Stimulated activated CD4-positive, alpha-beta T cell treated with anti-CD3 and anti-CD28 coated beads, Interleukin-1b, Interleukin-23, amount 100 ng/mL, for 1 hour (primary cell): ENCODE measurements around the gene PRKG1.

Source experiments
- DNase-seq, 2 donors: peaks; one replicate each; pipeline ENCODE4 v3.0.0-alpha.2; 2020; ENCODE audit warnings: low read depth in 2 of 2

PRKG1 gene

DNA sequence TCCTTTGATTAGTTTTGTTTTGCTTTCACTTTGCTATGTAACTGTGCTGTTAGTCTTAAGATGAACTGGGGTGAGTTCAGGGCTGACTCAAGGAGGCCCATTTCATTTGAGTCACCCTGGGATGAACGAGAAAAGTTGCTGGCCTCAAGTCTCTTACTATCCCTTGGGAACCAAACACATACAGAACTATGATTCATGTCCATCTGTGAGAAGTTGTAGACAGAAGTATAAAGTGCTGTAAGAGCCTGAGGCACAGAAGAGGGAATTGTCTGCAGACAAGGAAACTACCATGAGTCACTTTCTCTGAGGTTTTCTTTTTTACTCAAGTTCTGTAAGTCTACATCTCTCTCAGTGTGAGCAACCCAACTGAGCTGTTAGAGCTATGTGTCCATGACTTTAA, 805.0 kb downstream of the PRKG1 start:
- DNase-seq = no peak

GRCh38 chr10:51881213-51881612, 806.9 kb downstream of the PRKG1 start:
- no peak for DNase-seq

DNA sequence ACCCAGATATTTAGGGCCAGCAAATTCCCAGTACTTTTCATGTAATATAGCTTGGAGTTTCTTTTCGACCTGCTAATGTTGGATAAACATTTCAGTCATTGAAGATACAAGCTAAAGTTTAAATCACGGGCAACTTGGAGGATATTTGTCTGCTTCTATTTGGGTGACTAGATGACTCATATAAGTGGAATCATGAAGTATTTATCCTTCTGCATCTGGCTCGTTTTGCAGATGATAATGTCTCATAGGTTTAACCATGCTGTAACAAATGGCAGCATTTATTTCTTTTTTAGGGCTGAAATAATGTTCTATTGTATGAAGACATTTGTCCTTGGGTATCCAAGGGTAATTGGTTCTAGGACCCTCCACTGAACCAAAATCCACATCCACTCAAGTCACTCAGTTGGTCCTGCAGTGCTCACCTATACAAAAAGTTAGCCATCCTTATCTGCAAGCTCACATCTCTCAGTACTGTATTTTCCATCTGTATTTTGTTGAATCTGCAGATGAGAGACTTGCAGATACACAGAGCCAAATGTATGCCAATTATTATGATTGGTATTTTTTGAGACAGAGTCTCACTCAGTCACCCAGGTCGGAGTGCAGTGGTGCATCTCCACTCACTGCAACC, 812.3 kb downstream of the PRKG1 start:
- DNase-seq = no peak

- no peak for DNase-seq
Measured at GRCh38 chr10:51888263-51888662, 814.0 kb downstream of the PRKG1 start.

- no peak for DNase-seq
Measured at GRCh38 chr10:51892313-51892712, 818.0 kb downstream of the PRKG1 start.

DNA sequence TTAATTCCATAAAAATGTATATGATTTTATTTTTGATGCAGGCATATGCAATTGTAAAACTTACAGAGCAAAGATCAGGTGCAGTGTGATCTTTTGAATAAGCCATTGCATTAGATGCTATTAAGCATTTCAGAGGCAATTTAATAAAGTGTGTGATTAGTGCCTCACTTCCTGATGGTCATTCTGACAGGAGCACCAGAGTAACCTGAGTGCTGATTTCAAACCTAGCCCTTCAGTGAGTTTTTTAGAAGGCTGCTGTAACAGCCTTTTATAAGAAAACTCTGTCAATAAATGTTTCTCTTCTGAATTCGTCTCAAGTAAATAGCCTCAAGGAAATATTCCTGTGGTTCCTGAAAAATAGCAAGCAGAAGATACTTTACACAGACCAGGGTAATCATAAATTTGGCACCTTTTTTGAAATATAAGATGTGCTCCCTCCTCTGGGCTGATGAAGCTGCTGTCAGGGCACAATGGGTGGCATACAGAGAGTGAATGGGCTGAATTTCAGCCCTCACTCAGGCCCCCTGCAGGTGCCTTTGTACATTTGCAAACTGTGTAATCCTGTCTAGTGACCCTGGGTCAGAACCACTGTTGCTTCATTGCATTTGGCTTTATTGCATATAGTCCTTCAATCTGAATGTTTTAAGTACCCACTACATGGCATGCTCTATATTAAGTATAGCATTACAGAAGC, 818.8 kb downstream of the PRKG1 start:
- no peak for DNase-seq

GRCh38 chr10:51894771-51895578, 820.7 kb downstream of the PRKG1 start:
- no peak for DNase-seq

DNA sequence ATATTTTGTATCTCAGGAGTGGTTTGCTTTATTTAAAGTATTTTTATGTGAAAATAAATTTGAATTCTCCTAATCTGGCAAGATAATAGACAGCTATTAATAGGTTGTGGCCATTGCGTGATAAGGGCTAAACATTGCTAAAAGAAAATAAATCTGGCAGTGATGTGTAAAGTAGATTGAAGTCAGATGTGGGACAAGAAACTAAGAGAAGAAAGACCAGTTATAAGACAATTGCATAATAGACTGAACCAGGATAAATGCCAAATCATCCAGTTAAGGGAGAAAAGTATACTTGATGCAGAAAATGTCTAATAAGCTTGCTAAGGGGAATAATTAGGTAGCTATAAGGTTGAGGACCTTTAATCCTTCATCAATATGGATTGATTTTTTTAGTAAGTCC, 822.6 kb downstream of the PRKG1 start:
- DNase-seq = no peak

GRCh38 chr10:51897560-51897959, 823.3 kb downstream of the PRKG1 start:
- DNase-seq = no peak

- DNase-seq = no peak
Measured at GRCh38 chr10:51900180-51900579, 825.9 kb downstream of the PRKG1 start.

- DNase-seq = no peak
Measured at GRCh38 chr10:51903675-51904074, 829.4 kb downstream of the PRKG1 start.

DNA sequence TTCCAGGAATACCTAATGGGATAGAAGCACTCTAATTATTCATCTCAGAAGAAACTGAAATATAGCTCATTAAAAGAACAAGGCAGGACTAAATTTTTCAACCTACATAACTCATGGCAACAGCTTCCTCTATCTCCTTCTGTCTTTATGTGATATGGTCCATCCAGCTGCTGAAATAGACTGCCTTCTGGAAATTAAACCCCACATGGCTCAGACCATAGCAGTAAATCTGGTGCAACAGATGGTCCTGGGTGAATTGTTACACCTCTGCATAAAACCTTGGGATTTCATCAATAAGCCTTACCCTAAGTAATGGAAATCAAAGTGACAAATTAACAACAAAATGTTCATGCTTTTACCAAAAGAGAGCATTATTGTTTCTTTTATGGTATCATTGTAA, 830.7 kb downstream of the PRKG1 start:
- DNase-seq = no peak

DNA sequence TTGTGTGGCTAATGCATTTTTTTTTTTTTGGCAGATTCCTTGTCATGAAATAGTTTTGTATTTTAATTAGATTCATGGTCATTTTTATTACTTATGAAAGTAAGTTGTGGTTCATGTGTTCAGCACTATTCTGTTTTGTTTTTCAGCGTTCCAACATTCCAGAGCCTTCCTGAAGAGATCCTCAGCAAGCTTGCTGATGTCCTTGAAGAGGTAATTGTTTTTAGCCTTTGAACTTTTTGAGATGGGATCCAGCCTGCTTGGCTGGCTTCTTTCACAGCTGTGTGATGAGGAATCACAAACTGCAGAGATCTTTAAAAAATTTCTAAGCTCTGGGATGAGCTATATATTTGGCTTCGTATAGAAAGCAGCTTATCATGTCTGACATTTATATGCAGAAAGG, 833.1 kb downstream of the PRKG1 start:
- no peak for DNase-seq

DNA sequence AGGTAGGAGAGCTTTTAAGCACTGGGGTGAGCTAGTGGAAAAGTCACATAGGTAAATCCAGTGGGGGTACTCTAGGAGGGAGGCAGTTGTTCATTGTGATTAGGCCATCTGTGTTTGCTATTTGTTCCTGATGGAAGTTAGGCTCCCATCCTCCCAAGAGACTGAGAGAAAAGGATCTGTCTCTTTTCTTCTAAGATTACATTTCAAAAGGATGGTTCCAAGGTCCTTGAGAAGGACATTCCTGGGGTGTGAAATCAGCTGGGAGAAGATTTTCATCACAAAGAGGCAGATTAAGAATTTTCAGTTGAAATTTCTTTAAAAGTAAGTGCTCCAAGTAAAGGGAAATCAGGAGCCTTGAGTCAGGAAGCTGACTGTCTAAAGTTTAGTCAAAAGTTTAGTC, 835.9 kb downstream of the PRKG1 start:
- no peak for DNase-seq

DNA sequence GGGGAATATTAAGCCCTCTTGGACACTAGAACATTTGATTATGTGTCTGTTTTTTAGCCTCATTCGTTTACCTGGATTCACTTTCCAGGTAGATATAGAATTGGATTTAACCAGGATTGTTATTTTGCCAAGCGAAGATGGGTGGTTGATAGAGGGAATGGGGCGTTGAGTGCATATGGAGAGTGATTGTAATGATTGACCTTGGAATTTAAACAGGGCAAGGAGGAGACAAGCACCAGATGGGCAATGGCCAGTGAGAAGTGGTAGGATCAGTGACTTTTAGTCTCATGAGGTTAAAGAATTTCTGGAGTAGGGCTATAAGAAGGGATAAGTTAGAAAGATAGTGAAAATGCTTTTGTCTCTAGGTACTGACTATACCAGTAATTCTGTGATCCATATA, 836.3 kb downstream of the PRKG1 start:
- no peak for DNase-seq

- no peak for DNase-seq
Measured at GRCh38 chr10:51911723-51912122, 837.4 kb downstream of the PRKG1 start.

DNA sequence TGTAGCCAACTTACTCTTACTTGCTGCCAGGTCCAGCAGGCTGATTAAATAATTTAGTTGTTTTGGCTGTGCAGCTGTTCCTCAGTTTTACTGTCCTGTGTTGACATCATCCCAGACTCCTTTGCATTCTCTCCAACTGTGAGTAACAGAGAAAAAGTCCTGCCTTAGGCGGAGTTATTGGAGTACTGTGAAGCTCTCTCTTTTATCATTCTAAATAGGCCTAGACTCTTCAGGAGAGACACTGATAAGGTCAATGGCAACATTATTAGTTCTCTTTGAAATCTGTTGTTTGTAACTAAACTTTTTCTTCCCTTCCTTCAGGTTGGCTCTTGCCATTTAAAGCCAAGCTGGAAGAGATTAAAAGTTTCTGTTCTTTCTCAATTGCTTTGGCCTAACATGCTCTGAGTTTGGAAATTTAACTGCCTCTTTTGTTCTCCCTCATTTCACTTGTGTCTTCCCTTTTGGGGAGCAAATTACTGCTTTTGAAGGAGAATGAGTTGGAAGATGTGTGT, 840.8 kb downstream of the PRKG1 start:
- DNase-seq = no peak

- no peak for DNase-seq
Measured at GRCh38 chr10:51918440-51918839, 844.2 kb downstream of the PRKG1 start.

DNA sequence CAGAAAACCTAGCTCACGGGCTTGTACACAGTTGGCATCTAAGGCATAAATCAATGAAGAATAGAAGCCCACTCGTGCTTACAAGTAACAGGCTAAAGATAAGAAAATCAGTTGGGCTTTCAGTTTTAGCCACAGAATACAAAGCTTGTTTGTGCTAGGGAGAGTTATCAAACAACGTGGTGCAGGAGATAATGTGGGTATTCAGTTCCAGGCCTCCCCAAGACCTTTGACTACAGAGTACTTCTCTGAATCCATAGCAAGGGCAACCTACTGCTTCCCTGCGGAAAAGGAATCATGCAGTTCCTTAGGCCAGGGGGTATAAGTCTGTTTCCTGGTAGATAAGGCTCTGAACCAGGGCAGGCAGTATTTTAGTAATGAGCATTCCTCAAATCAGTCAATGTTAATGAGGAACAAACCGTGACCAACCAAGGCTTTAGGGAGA, 844.6 kb downstream of the PRKG1 start:
- DNase-seq = no peak

DNA sequence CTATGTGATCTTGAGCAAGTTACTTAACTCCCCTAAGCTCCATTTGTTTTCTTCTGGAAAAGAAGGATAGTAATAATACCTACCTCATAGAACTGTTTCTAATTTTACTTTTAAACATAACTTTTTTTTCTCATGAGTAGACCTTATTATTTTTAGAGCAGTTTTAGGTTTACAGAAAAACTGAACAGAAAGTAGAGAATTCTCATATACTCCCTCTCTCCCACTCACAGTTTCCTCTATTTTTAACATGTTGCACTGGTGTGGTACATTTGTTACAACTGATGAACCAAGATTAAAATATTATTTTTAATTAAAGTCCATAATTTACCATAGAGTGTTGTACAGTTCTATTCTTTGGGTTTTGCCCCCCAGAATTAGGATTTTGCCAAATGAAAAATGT, 846.4 kb downstream of the PRKG1 start:
- DNase-seq = no peak

GRCh38 chr10:51924359-51924758, 850.1 kb downstream of the PRKG1 start:
- DNase-seq = no peak

DNA sequence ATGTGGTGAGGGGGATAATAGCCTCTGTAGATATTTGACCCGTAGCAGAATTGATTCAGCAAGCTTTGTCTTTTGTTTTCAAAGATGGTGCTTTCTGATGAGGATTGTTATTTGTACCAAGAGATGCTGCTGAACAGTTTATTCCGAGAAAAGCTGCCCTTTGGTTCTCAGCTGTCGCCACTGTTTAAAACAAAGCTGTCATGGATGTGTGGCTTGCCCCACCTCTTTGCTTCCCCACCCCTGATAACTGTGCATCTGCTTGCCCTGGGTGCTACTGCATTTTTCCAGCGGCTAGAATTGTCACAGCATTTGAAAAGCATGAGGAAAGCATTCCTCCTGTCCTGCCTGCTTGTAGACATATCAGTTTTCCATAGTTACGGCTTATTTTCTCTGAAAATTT, 852.0 kb downstream of the PRKG1 start:
- no peak for DNase-seq

DNA sequence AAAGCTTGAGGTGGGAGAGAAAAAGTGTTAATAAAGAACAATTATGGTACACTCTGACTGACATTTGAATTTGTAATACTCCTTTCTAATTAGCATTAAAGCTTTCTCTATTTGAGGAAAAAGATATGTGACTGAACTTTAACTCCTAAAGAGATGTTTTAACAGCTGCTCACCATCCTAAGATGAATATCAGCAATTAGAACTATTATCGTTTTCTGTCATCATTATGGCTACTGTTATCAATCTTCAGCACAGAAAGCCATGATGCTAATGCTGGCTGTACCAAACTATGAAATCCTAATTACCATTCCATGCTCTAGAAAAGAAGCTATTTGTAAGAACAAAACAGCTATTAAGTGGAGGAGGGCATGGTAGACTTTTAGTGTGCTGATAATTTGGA, 853.9 kb downstream of the PRKG1 start:
- DNase-seq = no peak
